Right lobe of liver (tissue), 6 donors: ENCODE data around the gene CAMK1G. TPM values are rescaled to one million over a fixed set of nuclear protein-coding genes. Genes with fewer than 3 reads are reported as not detected.
A peak's percentile ranks its signal among the peaks of the same experiment; 100 is the strongest.

ENCODE experiments used
- ATAC-seq, 4 donors: fragments of 200-7000 bp; cut with Tn5 transposase; one replicate each; pipeline ENCODE4 v1.9.1; 2020; ENCODE audit warnings: mild to moderate bottlenecking in 4 of 4, moderate library complexity in 4 of 4
- DNase-seq, 3 donors: peaks; one replicate each; pipeline ENCODE4 v3.0.0-alpha.2; 2020
- H3K27ac ChIP-seq, 3 donors: fragments of 200-600 bp; one replicate each; pipeline ENCODE4 v1.8.0; 2022
- H3K27me3 ChIP-seq, 2 donors: fragments of 200-600 bp; one replicate each; pipeline ENCODE4 v1.8.0; 2022
- H3K36me3 ChIP-seq, 4 donors: fragments of 200-600 bp; sonication (generic) in 1 of 4; one replicate each; pipeline versions ENCODE4 v1.5.1 to v1.8.0; 2017 to 2022; ENCODE audit warnings: control low read depth in 1 of 4
- H3K4me1 ChIP-seq, 4 donors: fragments of 200-600 bp; sonication (generic) in 1 of 4; one replicate each; pipeline versions ENCODE4 v1.5.1 to v1.8.0; 2017 to 2022; ENCODE audit warnings: control low read depth in 1 of 4
- H3K4me3 ChIP-seq, 3 donors: fragments of 200-600 bp; one replicate each; pipeline ENCODE4 v1.8.0; 2022
- H3K9me3 ChIP-seq, 4 donors: fragments of 200-600 bp; sonication (generic) in 1 of 4; one replicate each; pipeline versions ENCODE4 v1.5.1 to v1.8.0; 2017 to 2022; ENCODE audit warnings: control low read depth in 1 of 4
- POLR2A ChIP-seq: fragments of 450-650 bp; IDR thresholded peaks from one replicate; pipeline ENCODE4 v1.6.1; 2017; ENCODE audit warnings: antibody characterized with exemption, mild to moderate bottlenecking
- WGBS: methylation state at CpG from one replicate; pipeline ENCODE4 v1.1.6; 2018; ENCODE audit warnings: low coverage, low lambda C conversion rate; ENCODE audit not compliant: insufficient coverage; ENCODE audit errors: missing lambda C conversion rate; 5-methylcytosine and 5-hydroxymethylcytosine counted together
- intact Hi-C, 2 donors: fragments of 100-400 bp; cut with DNase I; formaldehyde crosslinking; loops; one replicate each; pipeline versions ENCODE4 v1.11.2 to v1.14.1; 2022
- total RNA-seq, 6 experiments: library from RNA; depleted of rRNA in 2 of 6; stranded (reverse); fragments of >200 nt in 2 of 6; fragmentation: NEBNext Ultra II Directional in 3 of 6; extraction: Animal tissue kit (Norgen Biotek cat#: 25700) in 3 of 6; gene quantifications; one replicate each; pipeline versions ENCODE4 v1.1.0 to v1.2.4, GENCODE V29; 2016 to 2023
- TF ChIP-seq, protein P1 (sequence below), 4 donors: fragments of 200-600 bp in 3 of 4; fragments of 450-650 bp in 1 of 4; IDR thresholded peaks; one replicate each; pipeline versions ENCODE4 v1.5.1 to v1.8.0; 2016 to 2022; ENCODE audit warnings: antibody characterized with exemption in 4 of 4, mild to moderate bottlenecking in 2 of 4
- donor health status: DM: no; HTN: yes; CAD: no.
- donor health status: DM: no; HTN: no; CAD: no.
- donor health status: DM: no; HTN: no; CAD: no.
- donor health status: DM: no; HTN: yes; CAD: no.
- donor health status: DM: no; HTN: yes; CAD: no.

CAMK1G gene
- total RNA-seq, 6 experiments from 2014 or later: 0.17 to 0.80 (median 0.37) TPM; not detected in 2

DNA sequence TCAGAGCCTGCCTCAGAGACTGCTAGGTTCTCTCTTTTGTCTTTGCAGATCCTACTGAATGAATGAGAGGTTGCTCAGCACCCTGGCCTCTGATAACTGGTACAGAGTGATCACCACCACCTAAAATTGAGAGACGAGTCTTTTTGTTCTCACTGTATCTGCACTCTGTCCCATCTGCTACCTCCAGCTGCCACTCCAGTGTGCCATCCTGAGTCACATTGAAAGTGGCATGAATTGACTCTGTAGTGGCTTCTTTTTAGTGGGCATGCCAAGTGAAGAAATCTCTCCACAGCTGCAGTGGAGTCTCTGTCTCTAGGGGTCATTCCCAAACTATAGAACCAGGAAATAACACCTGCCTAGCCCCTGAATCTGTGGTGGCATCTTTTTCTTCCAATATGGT lies 14.7 kb downstream of the CAMK1G start:
- no peak for ATAC-seq

DNA sequence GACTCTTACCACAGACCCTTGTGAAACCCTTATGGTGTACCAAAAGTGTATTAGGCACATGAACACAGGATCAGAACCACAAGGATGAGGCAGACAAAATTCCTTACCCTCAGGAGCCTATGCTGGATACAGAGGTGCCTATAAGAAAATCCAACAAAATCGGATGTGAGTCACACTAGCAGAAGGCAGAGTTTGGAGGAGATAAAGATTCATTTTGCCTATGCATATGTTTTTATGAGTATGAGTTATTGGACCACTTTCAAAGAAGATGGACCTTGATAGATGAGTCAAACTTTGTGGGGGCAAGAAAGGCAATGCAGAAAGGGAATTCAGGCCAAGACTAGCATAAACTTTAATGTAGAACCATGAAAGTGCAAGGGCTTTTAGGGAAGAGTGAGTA lies 17.0 kb downstream of the CAMK1G start:
- ATAC-seq (no peak), DNase-seq (no peak)
- Histone ChIP-seq H3K27me3 (no peaks in the 10 kb centered on the region), H3K9me3 (no peaks in the 10 kb centered on the region), H3K27ac (no peak overlapping the region), H3K4me1 (no peaks in the 10 kb centered on the region), H3K4me3 (no peak overlapping the region), H3K36me3 (no peaks in the 10 kb centered on the region)
- TF ChIP-seq POLR2A: no peak
- TF ChIP-seq, protein P1, sequence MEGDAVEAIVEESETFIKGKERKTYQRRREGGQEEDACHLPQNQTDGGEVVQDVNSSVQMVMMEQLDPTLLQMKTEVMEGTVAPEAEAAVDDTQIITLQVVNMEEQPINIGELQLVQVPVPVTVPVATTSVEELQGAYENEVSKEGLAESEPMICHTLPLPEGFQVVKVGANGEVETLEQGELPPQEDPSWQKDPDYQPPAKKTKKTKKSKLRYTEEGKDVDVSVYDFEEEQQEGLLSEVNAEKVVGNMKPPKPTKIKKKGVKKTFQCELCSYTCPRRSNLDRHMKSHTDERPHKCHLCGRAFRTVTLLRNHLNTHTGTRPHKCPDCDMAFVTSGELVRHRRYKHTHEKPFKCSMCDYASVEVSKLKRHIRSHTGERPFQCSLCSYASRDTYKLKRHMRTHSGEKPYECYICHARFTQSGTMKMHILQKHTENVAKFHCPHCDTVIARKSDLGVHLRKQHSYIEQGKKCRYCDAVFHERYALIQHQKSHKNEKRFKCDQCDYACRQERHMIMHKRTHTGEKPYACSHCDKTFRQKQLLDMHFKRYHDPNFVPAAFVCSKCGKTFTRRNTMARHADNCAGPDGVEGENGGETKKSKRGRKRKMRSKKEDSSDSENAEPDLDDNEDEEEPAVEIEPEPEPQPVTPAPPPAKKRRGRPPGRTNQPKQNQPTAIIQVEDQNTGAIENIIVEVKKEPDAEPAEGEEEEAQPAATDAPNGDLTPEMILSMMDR (IDR thresholded peaks at IDR 0.05): no peak
- intact Hi-C loops: no loop called here
- 56% methylated on average over 1 of the region's 1 CpG for WGBS

More for the DNA sequence above, 14.7 kb downstream of the CAMK1G start:
- Histone ChIP-seq H3K27ac (no peak overlapping the region), H3K4me3 (no peak overlapping the region), H3K36me3 (no peaks in the 10 kb centered on the region), H3K9me3 (no peaks in the 10 kb centered on the region), H3K4me1 (no peaks in the 10 kb centered on the region), H3K27me3 (no peaks in the 10 kb centered on the region)
- DNase-seq: no peak
- intact Hi-C loops: loop anchor here in 1 of 2 donors (10.0 kb wide), 1 partner anchor 167 kb away; no protein-coding TSS in a partner anchor
- TF ChIP-seq, protein P1 (IDR thresholded peaks at IDR 0.05): no peak
- no peak for TF ChIP-seq POLR2A
- WGBS: 40% methylated on average over 1 of the region's 1 CpG

DNA sequence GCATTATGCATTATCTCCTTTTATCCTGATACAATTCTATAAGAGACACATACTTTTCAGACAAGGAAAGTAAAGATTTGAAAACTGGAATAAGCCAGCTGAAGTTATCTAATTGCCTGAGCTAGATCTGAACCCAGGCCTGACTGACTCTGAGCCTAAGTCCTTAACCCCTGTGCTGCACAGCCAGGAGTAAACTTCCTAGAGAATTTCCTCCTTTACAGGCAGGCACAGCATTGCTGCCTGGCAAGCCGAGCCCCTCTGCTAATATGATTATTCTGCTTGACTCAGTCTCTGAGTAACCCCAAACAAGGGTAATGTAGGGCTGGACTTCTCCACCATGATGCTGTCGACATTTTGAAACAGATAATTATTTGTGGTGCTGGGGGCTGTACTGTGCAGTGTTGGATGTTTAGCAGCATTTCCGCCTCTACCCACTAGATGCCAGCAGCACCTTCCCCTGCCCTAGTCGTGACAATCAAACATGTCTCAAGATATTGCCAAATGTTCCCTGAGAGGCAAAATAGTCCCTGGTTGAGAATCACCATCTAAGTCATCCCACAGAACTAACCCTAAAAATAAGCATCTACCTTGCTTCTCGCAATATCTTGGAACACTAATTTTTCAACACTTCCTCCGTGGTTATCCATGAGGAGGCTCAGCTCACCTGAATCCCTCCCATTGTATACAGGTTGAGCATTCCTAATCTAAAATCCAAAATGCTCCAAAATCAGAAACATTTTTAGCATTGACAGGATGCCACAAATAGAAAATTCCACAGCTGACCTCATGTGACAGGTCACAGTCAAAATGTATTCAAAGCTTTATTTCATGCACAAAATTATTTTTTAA lies 18.5 kb downstream of the CAMK1G start:
- DNase-seq: no peak
- no peaks in the 10 kb centered on the region for H3K9me3 ChIP-seq
- H3K4me1 ChIP-seq: no peaks in the 10 kb centered on the region
- H3K4me3 ChIP-seq: no peak overlapping the region
- intact Hi-C loops: no loop called here
- no peaks in the 10 kb centered on the region for H3K36me3 ChIP-seq
- H3K27me3 ChIP-seq: no peaks in the 10 kb centered on the region
- WGBS: 25% methylated on average over 5 of the region's 6 CpGs
- TF ChIP-seq, protein P1 (IDR thresholded peaks at IDR 0.05): peak; percentile 68 to 79 (median 78)
- no peak for TF ChIP-seq POLR2A
- H3K27ac ChIP-seq: no peak overlapping the region
- ATAC-seq: peak; percentile 94 to 98 (median 96)

DNA sequence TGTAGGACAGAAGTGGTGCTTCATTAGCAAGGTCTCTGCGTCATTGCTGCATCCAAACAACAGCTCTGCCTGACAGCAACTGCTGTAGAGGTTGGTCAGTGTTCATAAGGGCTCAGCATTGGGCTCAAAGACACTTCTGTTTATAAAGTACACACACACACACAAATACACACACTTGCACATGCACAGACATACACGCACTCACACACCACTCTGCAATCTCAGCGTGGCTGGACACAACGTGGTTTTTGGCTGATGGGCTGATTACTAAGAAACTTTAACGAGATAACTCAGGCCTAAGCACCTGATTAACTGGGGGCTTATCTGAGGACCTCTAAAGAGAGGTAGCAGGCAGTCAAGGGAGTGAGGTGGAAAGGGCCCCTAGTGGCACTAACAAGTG lies 20.4 kb downstream of the CAMK1G start:
- H3K4me3 ChIP-seq: no peak overlapping the region
- H3K27ac ChIP-seq: no peak overlapping the region
- DNase-seq (no peak), ATAC-seq (no peak)
- no peaks in the 10 kb centered on the region for H3K4me1 ChIP-seq
- TF ChIP-seq, protein P1 (IDR thresholded peaks at IDR 0.05): no peak
- TF ChIP-seq POLR2A: no peak
- 75% methylated on average over 4 of the region's 5 CpGs for WGBS
- intact Hi-C loops: no loop called here
- no peaks in the 10 kb centered on the region for H3K27me3 ChIP-seq
- H3K9me3 ChIP-seq: no peaks in the 10 kb centered on the region
- no peaks in the 10 kb centered on the region for H3K36me3 ChIP-seq
